HepG2 (cell line): ENCODE data around the gene ARHGEF10L. TPM values are rescaled to one million over a fixed set of nuclear protein-coding genes. Genes with fewer than 3 reads are reported as not detected.

ENCODE experiments used
- ATAC-seq: fragments of 200-7000 bp; cut with Tn5 transposase; 3 replicates; pipeline ENCODE4 v1.9.1; 2020; ENCODE audit warnings: mild to moderate bottlenecking, moderate library complexity
- BruUV-seq: library from RNA; stranded (reverse); fragments of 400-500 nt; replicated peaks from 2 replicates; lab custom pipeline; 2021; lab: Mats Ljungman, UMichigan
- CTCF ChIA-PET: fragments of 300-600 bp; formaldehyde crosslinking; extraction: SDS; loops from one replicate; lab custom pipeline; 2021; ENCODE audit warnings: low total read pairs, inconsistent platforms, low intra/inter-chr PET ratio; lab: Yijun Ruan, JAX
- POLR2A ChIA-PET: fragments of 350-600 bp; sonication (Branson Sonifier 250); formaldehyde crosslinking; loops from one replicate; lab custom pipeline; 2020; ENCODE audit warnings: antibody characterized with exemption, inconsistent platforms; lab: Yijun Ruan, JAX
- DNase-seq: peaks from one replicate; pipeline ENCODE4 v3.0.0-alpha.2; 2015; ENCODE audit warnings: low spot score
- FAIRE-seq: peaks from 3 replicates; lab custom pipeline; 2011; peaks lifted over from hg19 to GRCh38; lab: Jason Lieb, UNC
- H2AFZ ChIP-seq: one replicate; pipeline ENCODE4 v1.6.1; 2011; ENCODE audit warnings: low read length, inconsistent platforms
- H3K27ac ChIP-seq: fragments of 300-600 bp; 3 replicates; pipeline ENCODE4 v1.8.0; 2011; ENCODE audit warnings: mixed run types, mild to moderate bottlenecking, mixed read lengths, low read length, inconsistent platforms; ENCODE audit not compliant: insufficient read depth; ENCODE audit errors: extremely low read length
- H3K27me3 ChIP-seq, 2 experiments: fragments of 200-600 bp in 1 of 2; 2 replicates in 1 of 2; 3 replicates in 1 of 2; pipeline versions ENCODE4 v1.6.0 to v1.8.0; 2011; ENCODE audit warnings: low read length in 2 of 2, mild to moderate bottlenecking in 2 of 2, moderate library complexity in 2 of 2, inconsistent platforms in 1 of 2; ENCODE audit not compliant: insufficient read depth in 2 of 2, control insufficient read depth in 1 of 2
- H3K36me3 ChIP-seq, 2 experiments: fragments of 200-600 bp in 1 of 2; replicated peaks in 1 of 2; 2 replicates in 1 of 2; 3 replicates in 1 of 2; pipeline versions ENCODE4 v1.5.1 to v1.8.0; 2011; ENCODE audit warnings: low read length in 2 of 2, inconsistent platforms in 1 of 2; ENCODE audit not compliant: insufficient read depth in 2 of 2, control insufficient read depth in 1 of 2
- H3K4me1 ChIP-seq: 2 replicates; pipeline ENCODE4 v1.5.1; 2012; ENCODE audit warnings: low read length, inconsistent platforms; ENCODE audit not compliant: insufficient read depth
- H3K4me2 ChIP-seq: 2 replicates; pipeline ENCODE4 v1.6.0; 2011; ENCODE audit warnings: low read depth, low read length, inconsistent platforms
- H3K4me3 ChIP-seq, 3 experiments: fragments of 200-600 bp in 1 of 3; sonication (generic), shearing (Covaris generic) in 1 of 3; replicated peaks in 1 of 3; 2 replicates each; pipeline ENCODE4 v1.5.1; 2011 to 2016; ENCODE audit warnings: low read length in 3 of 3, inconsistent platforms in 2 of 3, low read depth in 2 of 3, mild to moderate bottlenecking in 2 of 3, control low read depth in 1 of 3, mixed read lengths in 1 of 3; ENCODE audit not compliant: insufficient read depth in 1 of 3
- H3K79me2 ChIP-seq: one replicate; pipeline ENCODE4 v1.6.1; 2011; ENCODE audit warnings: low read length, inconsistent platforms; ENCODE audit not compliant: insufficient read depth
- H3K9ac ChIP-seq: 2 replicates; pipeline ENCODE4 v1.6.0; 2011; ENCODE audit warnings: mild to moderate bottlenecking, low read depth, low read length, inconsistent platforms; ENCODE audit not compliant: insufficient read depth
- H3K9me3 ChIP-seq: 2 replicates; pipeline ENCODE4 v1.5.1; 2012; ENCODE audit warnings: mild to moderate bottlenecking, low read length
- H4K20me1 ChIP-seq: 2 replicates; pipeline ENCODE4 v1.6.0; 2011; ENCODE audit warnings: inconsistent platforms, mild to moderate bottlenecking, low read length, moderate library complexity; ENCODE audit not compliant: insufficient read depth
- DMAP1 ChIP-seq: IDR thresholded peaks from 2 replicates; pipeline ENCODE4 v1.6.1; 2016
- FOXP1 ChIP-seq, 2 experiments: fragments of 450-650 bp in 1 of 2; IDR thresholded peaks; 2 replicates each; pipeline ENCODE4 v1.6.1; 2017 to 2018; ENCODE audit warnings: antibody characterized with exemption in 1 of 2
- KDM2A ChIP-seq: sonication (generic); formaldehyde crosslinking; IDR thresholded peaks from 2 replicates; pipeline ENCODE4 v1.4.0; 2020; ENCODE audit warnings: low read depth, missing genetic modification reagents, borderline replicate concordance
- KDM3A ChIP-seq: IDR thresholded peaks from 2 replicates; pipeline ENCODE4 v1.6.1; 2018; ENCODE audit warnings: low read depth, missing compliant biosample characterization
- KLF13 ChIP-seq: sonication (generic); formaldehyde crosslinking; IDR thresholded peaks from 2 replicates; pipeline ENCODE4 v1.4.0; 2020; ENCODE audit warnings: mild to moderate bottlenecking, missing genetic modification reagents
- SIX1 ChIP-seq: sonication (generic); formaldehyde crosslinking; IDR thresholded peaks from 2 replicates; pipeline ENCODE4 v1.4.0; 2020; ENCODE audit warnings: missing genetic modification reagents, borderline replicate concordance
- XRCC5 ChIP-seq: fragments of 200-400 bp; formaldehyde crosslinking; optimal IDR thresholded peaks from 2 replicates; pipeline ENCODE3; 2017; ENCODE audit warnings: mild to moderate bottlenecking, low read length
- ZFP36 ChIP-seq: fragments of 150-350 bp; IDR thresholded peaks from 2 replicates; pipeline ENCODE4 v1.6.1; 2018; ENCODE audit warnings: borderline replicate concordance, low read length, low read depth; ENCODE audit not compliant: partially characterized antibody
- ZNF251 ChIP-seq: sonication (generic); formaldehyde crosslinking; IDR thresholded peaks from 2 replicates; pipeline ENCODE4 v1.9.0; 2021; ENCODE audit warnings: mild to moderate bottlenecking, missing genetic modification reagents
- ZNF331 ChIP-seq: sonication (generic); formaldehyde crosslinking; IDR thresholded peaks from 2 replicates; pipeline ENCODE4 v1.4.0; 2020; ENCODE audit warnings: missing genetic modification reagents
- ZNF382 ChIP-seq: sonication (generic); formaldehyde crosslinking; IDR thresholded peaks from 2 replicates; pipeline ENCODE4 v1.5.0; 2020; ENCODE audit warnings: missing genetic modification reagents, mild to moderate bottlenecking, borderline replicate concordance
- ZNF546 ChIP-seq: sonication (generic); formaldehyde crosslinking; conservative IDR thresholded peaks from 2 replicates; pipeline ENCODE4 v1.8.1; 2023; ENCODE audit warnings: mild to moderate bottlenecking, missing genetic modification reagents
- ZNF879 ChIP-seq: sonication (generic); formaldehyde crosslinking; IDR thresholded peaks from 2 replicates; pipeline ENCODE4 v1.8.1; 2023; ENCODE audit warnings: missing genetic modification reagents
- WGBS: methylation state at CpG from one replicate; pipeline ENCODE4 v1.1.6; 2017; ENCODE audit warnings: low lambda C conversion rate; 5-methylcytosine and 5-hydroxymethylcytosine counted together
- in situ Hi-C: cut with HindIII; loops from 2 replicates; pipeline ENCODE4 v1.10.0; 2017; ENCODE audit warnings: low pct_unique_long_range_greater_than_20kb; ENCODE audit not compliant: extremely low pct_ligation_motif_present
- intact Hi-C: fragments of 100-400 bp; cut with micrococcal nuclease; formaldehyde crosslinking; loops from one replicate; pipeline ENCODE4 v1.10.0; 2022; ENCODE audit not compliant: unreplicated experiment
- polyA plus RNA-seq, 8 experiments: library from polyadenylated mRNA; depleted of rRNA in 3 of 8; stranded (reverse) in 7 of 8; unstranded in 1 of 8; fragments of >200 nt; fragmentation: Illumina TruSeq in 4 of 8; extraction: Trizol in 4 of 8; gene quantifications; 2 replicates each; pipeline versions ENCODE4 v1.2.1 to v1.2.3, GENCODE V29; 2011 to 2016; ENCODE audit warnings: low read depth in 4 of 8, missing spikeins in 1 of 8, mixed read lengths in 1 of 8; ENCODE audit not compliant: insufficient read depth in 1 of 8
- total RNA-seq, 5 experiments: library from RNA; depleted of rRNA; stranded (reverse); fragments of >200 nt; fragmentation: Illumina TruSeq; extraction: Trizol; gene quantifications; 2 replicates each; pipeline ENCODE4 v1.2.3, GENCODE V29; 2016; ENCODE audit warnings: low read depth in 1 of 5
- TF ChIP-seq, protein P1 (sequence below): sonication (generic); formaldehyde crosslinking; IDR thresholded peaks from 2 replicates; pipeline ENCODE4 v1.8.0; 2022; ENCODE audit warnings: mild to moderate bottlenecking, missing genetic modification reagents, moderate library complexity
- TF ChIP-seq, protein P2 (sequence below): sonication (generic); formaldehyde crosslinking; conservative IDR thresholded peaks from 2 replicates; pipeline ENCODE4 v1.8.0; 2022; ENCODE audit warnings: mild to moderate bottlenecking, moderate library complexity, missing genetic modification reagents
- TF ChIP-seq, protein P3 (sequence below): IDR thresholded peaks from 2 replicates; pipeline ENCODE4 v1.6.1; 2018; ENCODE audit warnings: missing genetic modification reagents, mild to moderate bottlenecking, missing compliant biosample characterization
- TF ChIP-seq, protein P4 (sequence below): sonication (generic); formaldehyde crosslinking; IDR thresholded peaks from 2 replicates; pipeline ENCODE4 v1.5.1; 2020; ENCODE audit warnings: mild to moderate bottlenecking, missing genetic modification reagents, moderate library complexity

ARHGEF10L gene
- total and polyA plus RNA-seq, 2 of the 13 experiments (the other 11 are each of a cell fraction or from before 2014, with no cell fraction given) = 46.5 to 78.3 TPM

DNA sequence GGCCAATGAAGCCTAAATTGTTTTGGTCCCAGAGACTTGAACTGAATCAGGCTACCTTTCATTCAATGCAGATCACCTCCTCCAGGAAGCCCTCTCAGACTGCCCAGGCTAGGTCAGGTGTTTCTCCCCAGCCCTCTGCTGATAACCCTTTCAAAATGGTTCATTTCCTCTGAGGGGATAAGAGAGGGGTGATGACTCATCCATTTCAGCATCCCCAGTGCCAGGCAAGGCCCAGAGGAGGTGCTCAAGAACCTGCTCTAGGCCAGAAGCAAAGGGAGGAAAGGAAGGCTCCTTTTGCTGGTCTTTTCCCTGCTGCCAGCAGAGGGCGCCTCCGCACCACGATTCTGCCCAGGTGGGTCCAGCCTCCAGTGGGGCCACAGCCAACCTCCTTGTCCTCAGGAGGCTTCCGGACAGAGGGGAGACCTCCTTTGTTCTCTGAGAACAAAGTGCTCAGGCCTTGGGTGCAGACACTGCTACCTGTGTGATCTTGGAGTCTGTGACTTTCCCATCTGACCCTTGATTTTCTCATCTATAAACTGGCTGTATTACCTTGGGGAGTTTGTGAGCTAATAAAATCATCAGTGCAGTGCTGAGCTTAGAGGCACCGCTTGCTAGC lies 45.3 kb upstream of the ARHGEF10L start:
- Histone ChIP-seq H3K79me2 (no peaks in the 10 kb centered on the region), H3K36me3 (no peaks in the 10 kb centered on the region), H4K20me1 (no peaks in the 10 kb centered on the region), H3K27ac (no peak overlapping the region), H3K4me2 (no peak overlapping the region), H3K9ac (no peak overlapping the region), H3K27me3 (no peaks in the 10 kb centered on the region; a peak in 1 of 5 replicates), H2AFZ (no peak overlapping the region), H3K4me1 (peaks cover 32% of the 10 kb centered on the region), H3K9me3 (no peaks in the 10 kb centered on the region), H3K4me3 (no peak overlapping the region)
- in situ Hi-C loops = loop anchor here (10.0 kb wide), 1 partner anchor 331 kb away; no protein-coding TSS in a partner anchor
- FAIRE-seq (peak; percentile 60), ATAC-seq (peak; percentile 91), DNase-seq (peak; percentile 58)
- WGBS = 100% methylated on average over 1 of the region's 5 CpGs
- intact Hi-C loops = loop anchor here (2.0 kb wide), 1 partner anchor 113 kb away; no protein-coding TSS in a partner anchor
- BruUV-seq = no TSS peak
- ChIA-PET POLR2A (no interaction called here), CTCF (interaction anchor here (0.9 to 2.1 kb wide), 6 partner anchors 79 to 332 kb away, joined by 3 to 25 read pairs (median 4); no protein-coding TSS in a partner anchor)
- TF ChIP-seq KDM2A (CRISPR knock-in tag) (peak; percentile 31; the same call in 1 of the 2 replicates), ZNF546 (CRISPR knock-in tag) (no peak), SIX1 (CRISPR knock-in tag) (no peak), KDM3A (CRISPR knock-in tag) (0 out of 2 replicates have a peak, but pooled peaks have one; percentile 36), ZFP36 (peak; percentile 91), ZNF382 (CRISPR knock-in tag) (no peak), KLF13 (CRISPR knock-in tag) (no peak), ZNF879 (CRISPR knock-in tag) (no peak), FOXP1 (IDR thresholded peaks at IDR 0.05) (no peak), FOXP1 (CRISPR knock-in tag; IDR thresholded peaks at IDR 0.05) (no peak), DMAP1 (no peak), ZNF331 (CRISPR knock-in tag) (0 out of 2 replicates have a peak, but pooled peaks have one; percentile 39), XRCC5 (peak; percentile 77), ZNF251 (no peak)
- TF ChIP-seq, protein P1, sequence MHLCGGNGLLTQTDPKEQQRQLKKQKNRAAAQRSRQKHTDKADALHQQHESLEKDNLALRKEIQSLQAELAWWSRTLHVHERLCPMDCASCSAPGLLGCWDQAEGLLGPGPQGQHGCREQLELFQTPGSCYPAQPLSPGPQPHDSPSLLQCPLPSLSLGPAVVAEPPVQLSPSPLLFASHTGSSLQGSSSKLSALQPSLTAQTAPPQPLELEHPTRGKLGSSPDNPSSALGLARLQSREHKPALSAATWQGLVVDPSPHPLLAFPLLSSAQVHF (CRISPR knock-in tag) = no peak
- TF ChIP-seq, protein P2, sequence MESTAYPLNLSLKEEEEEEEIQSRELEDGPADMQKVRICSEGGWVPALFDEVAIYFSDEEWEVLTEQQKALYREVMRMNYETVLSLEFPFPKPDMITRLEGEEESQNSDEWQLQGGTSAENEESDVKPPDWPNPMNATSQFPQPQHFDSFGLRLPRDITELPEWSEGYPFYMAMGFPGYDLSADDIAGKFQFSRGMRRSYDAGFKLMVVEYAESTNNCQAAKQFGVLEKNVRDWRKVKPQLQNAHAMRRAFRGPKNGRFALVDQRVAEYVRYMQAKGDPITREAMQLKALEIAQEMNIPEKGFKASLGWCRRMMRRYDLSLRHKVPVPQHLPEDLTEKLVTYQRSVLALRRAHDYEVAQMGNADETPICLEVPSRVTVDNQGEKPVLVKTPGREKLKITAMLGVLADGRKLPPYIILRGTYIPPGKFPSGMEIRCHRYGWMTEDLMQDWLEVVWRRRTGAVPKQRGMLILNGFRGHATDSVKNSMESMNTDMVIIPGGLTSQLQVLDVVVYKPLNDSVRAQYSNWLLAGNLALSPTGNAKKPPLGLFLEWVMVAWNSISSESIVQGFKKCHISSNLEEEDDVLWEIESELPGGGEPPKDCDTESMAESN (CRISPR knock-in tag) = peak; percentile 89
- TF ChIP-seq, protein P3, sequence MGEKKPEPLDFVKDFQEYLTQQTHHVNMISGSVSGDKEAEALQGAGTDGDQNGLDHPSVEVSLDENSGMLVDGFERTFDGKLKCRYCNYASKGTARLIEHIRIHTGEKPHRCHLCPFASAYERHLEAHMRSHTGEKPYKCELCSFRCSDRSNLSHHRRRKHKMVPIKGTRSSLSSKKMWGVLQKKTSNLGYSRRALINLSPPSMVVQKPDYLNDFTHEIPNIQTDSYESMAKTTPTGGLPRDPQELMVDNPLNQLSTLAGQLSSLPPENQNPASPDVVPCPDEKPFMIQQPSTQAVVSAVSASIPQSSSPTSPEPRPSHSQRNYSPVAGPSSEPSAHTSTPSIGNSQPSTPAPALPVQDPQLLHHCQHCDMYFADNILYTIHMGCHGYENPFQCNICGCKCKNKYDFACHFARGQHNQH (CRISPR knock-in tag) = peak; percentile 19; the same call in 1 of the 2 replicates
- TF ChIP-seq, protein P4, sequence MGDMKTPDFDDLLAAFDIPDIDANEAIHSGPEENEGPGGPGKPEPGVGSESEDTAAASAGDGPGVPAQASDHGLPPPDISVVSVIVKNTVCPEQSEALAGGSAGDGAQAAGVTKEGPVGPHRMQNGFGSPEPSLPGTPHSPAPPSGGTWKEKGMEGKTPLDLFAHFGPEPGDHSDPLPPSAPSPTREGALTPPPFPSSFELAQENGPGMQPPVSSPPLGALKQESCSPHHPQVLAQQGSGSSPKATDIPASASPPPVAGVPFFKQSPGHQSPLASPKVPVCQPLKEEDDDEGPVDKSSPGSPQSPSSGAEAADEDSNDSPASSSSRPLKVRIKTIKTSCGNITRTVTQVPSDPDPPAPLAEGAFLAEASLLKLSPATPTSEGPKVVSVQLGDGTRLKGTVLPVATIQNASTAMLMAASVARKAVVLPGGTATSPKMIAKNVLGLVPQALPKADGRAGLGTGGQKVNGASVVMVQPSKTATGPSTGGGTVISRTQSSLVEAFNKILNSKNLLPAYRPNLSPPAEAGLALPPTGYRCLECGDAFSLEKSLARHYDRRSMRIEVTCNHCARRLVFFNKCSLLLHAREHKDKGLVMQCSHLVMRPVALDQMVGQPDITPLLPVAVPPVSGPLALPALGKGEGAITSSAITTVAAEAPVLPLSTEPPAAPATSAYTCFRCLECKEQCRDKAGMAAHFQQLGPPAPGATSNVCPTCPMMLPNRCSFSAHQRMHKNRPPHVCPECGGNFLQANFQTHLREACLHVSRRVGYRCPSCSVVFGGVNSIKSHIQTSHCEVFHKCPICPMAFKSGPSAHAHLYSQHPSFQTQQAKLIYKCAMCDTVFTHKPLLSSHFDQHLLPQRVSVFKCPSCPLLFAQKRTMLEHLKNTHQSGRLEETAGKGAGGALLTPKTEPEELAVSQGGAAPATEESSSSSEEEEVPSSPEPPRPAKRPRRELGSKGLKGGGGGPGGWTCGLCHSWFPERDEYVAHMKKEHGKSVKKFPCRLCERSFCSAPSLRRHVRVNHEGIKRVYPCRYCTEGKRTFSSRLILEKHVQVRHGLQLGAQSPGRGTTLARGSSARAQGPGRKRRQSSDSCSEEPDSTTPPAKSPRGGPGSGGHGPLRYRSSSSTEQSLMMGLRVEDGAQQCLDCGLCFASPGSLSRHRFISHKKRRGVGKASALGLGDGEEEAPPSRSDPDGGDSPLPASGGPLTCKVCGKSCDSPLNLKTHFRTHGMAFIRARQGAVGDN (CRISPR knock-in tag) = peak; percentile 29; the same call in 1 of the 2 replicates
